T-cell (primary cell): Measurements from ENCODE around the gene PDLIM4. TPM values are rescaled to one million over a fixed set of nuclear protein-coding genes. Genes with fewer than 3 reads are reported as not detected.

Experiments used
- ATAC-seq, 4 experiments: fragments of 200-7000 bp in 3 of 4; fragments of 150-1000 bp in 1 of 4; cut with Tn5 transposase; replicated peaks in 1 of 4; 1 replicate in 3 of 4; 2 replicates in 1 of 4; pipeline ENCODE4 v1.10.0; 2021; ENCODE audit warnings: moderate library complexity in 3 of 4, mild to moderate bottlenecking in 2 of 4, moderate number of reproducible peaks in 1 of 4
- CTCF ChIA-PET, 2 donors: fragments of 300-600 bp; sonication (Branson Sonifier 250); formaldehyde crosslinking; loops; one replicate each; lab custom pipeline; 2022; ENCODE audit warnings: antibody characterized with exemption in 2 of 2; lab: Charles Lee
- POLR2A ChIA-PET, 2 donors: fragments of 300-600 bp; sonication (Branson Sonifier 250); formaldehyde crosslinking; loops; one replicate each; lab custom pipeline; 2022; ENCODE audit warnings: antibody characterized with exemption in 2 of 2; lab: Charles Lee
- DNase-seq, 35 experiments: peaks; one replicate each; pipeline versions ENCODE4 v3.0.0 to v3.0.0-alpha.2; 2013 to 2023
- H3K27ac ChIP-seq: one replicate; pipeline ENCODE4 v1.5.1; 2013; ENCODE audit warnings: low read length
- H3K27me3 ChIP-seq, 2 experiments: replicated peaks in 1 of 2; 1 replicate in 1 of 2; 2 replicates in 1 of 2; pipeline versions ENCODE4 v1.6.1 to v1.7.0; 2013; ENCODE audit warnings: low read length in 1 of 2, mixed read lengths in 1 of 2; ENCODE audit not compliant: control insufficient read depth in 2 of 2, insufficient read depth in 2 of 2; ENCODE audit errors: extremely low read depth in 1 of 2
- H3K36me3 ChIP-seq, 2 donors: 1 replicate in 1 of 2; 2 replicates in 1 of 2; pipeline versions ENCODE4 v1.6.1 to v1.7.0; 2013; ENCODE audit warnings: low read length in 1 of 2; ENCODE audit not compliant: control insufficient read depth in 2 of 2, insufficient read depth in 1 of 2; ENCODE audit errors: extremely low read depth in 1 of 2
- H3K4me1 ChIP-seq, 2 experiments: 1 replicate in 1 of 2; 2 replicates in 1 of 2; pipeline versions ENCODE4 v1.6.1 to v1.7.0; 2013; ENCODE audit warnings: low read length in 2 of 2, mixed read lengths in 1 of 2; ENCODE audit not compliant: insufficient read depth in 2 of 2, control insufficient read depth in 1 of 2; ENCODE audit errors: extremely low read depth in 1 of 2
- H3K4me3 ChIP-seq, 2 donors: 1 replicate in 1 of 2; 2 replicates in 1 of 2; pipeline versions ENCODE4 v1.5.1 to v1.7.0; 2013; ENCODE audit warnings: mild to moderate bottlenecking in 2 of 2, low read length in 1 of 2, moderate library complexity in 1 of 2; ENCODE audit not compliant: control insufficient read depth in 1 of 2; ENCODE audit errors: extremely low read depth in 1 of 2
- H3K9me3 ChIP-seq: 2 replicates; pipeline ENCODE4 v1.7.0; 2013
- H3K27ac Mint-ChIP-seq, 2 donors: one replicate each; pipeline ENCODE4 v1.8.0; 2020 to 2021; ENCODE audit warnings: mild to moderate bottlenecking in 2 of 2, mixed read lengths in 2 of 2
- H3K27me3 Mint-ChIP-seq, 2 donors: one replicate each; pipeline ENCODE4 v1.8.0; 2021 to 2022; ENCODE audit warnings: mixed read lengths in 2 of 2
- H3K36me3 Mint-ChIP-seq: one replicate; pipeline ENCODE4 v1.8.0; 2021; ENCODE audit warnings: mixed read lengths
- H3K4me1 Mint-ChIP-seq, 3 donors: one replicate each; pipeline ENCODE4 v1.8.0; 2020 to 2022; ENCODE audit warnings: mixed read lengths in 3 of 3, mild to moderate bottlenecking in 1 of 3
- H3K4me3 Mint-ChIP-seq, 3 donors: one replicate each; pipeline ENCODE4 v1.8.0; 2020 to 2022; ENCODE audit warnings: mild to moderate bottlenecking in 3 of 3, mixed read lengths in 3 of 3, moderate library complexity in 3 of 3
- H3K9me3 Mint-ChIP-seq, 3 donors: one replicate each; pipeline ENCODE4 v1.8.0; 2020 to 2022; ENCODE audit warnings: mixed read lengths in 3 of 3
- WGBS: methylation state at CpG from one replicate; pipeline ENCODE4 v1.1.5; 2013; ENCODE audit warnings: missing lambda C conversion rate; ENCODE audit not compliant: insufficient coverage; 5-methylcytosine and 5-hydroxymethylcytosine counted together
- total RNA-seq, 35 experiments: library from RNA in 6 of 35; stranded (reverse) in 6 of 35; fragments of 120-200 nt in 1 of 35; gene quantifications; one replicate each; pipeline versions ENCODE4 v1.2.1 to v1.2.4 and lab custom pipeline; 2013 to 2026

The PDLIM4 gene
- total RNA-seq, 5 donors from 2014 or later (not counting 1 experiment from before 2014, with no cell fraction given) = not detected

DNA sequence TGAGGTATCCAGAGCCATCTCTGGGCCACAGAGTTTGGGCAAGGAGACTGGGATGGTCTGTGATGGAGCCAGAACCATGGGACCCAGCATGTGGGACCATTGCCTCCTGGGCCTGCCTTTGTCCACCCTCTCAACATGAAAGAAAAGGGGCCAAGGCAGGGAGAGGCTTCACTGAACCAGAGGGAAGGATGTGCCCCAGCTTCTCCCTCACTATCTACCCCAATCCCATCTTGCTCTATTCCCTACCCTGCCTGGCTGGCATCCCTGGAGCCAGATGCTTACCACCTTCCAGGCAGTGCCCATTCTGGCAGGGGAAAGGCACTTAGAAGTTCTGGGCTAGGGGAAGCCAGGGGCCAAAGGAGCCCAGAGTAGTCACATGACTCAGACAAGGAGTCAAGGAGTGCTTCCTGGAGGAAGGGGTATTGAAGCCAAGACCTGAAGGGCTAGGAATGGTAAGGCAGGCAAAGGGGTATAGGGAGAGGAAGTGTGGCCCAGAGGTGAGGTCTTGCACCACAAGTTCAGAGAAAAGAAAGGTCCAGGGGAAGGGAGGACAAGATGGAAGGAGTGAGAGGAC is 9.8 kb downstream of the PDLIM4 start:
- H3K9me3 ChIP-seq = no peaks in the 10 kb centered on the region
- H3K27ac ChIP-seq = no peak overlapping the region
- peaks cover 0 to 6% (median 2%) of the 10 kb centered on the region in 3 donors for H3K4me1 Mint-ChIP-seq
- no peak overlapping the region for H3K4me3 Mint-ChIP-seq
- H3K27ac Mint-ChIP-seq = no peak overlapping the region
- H3K4me3 ChIP-seq = no peak overlapping the region
- H3K27me3 ChIP-seq = peaks cover 0 to 15% of the 10 kb centered on the region in 2 experiments
- no peaks in the 10 kb centered on the region for H3K36me3 ChIP-seq
- DNase-seq = no peak
- peaks cover 2% of the 10 kb centered on the region in 2 donors for H3K27me3 Mint-ChIP-seq
- H3K4me1 ChIP-seq = peaks cover 0 to 14% of the 10 kb centered on the region in 2 experiments
- no peak for ATAC-seq
- H3K36me3 Mint-ChIP-seq = no peaks in the 10 kb centered on the region
- POLR2A ChIA-PET = no interaction called here
- no peaks in the 10 kb centered on the region for H3K9me3 Mint-ChIP-seq
- CTCF ChIA-PET = no interaction called here

DNA sequence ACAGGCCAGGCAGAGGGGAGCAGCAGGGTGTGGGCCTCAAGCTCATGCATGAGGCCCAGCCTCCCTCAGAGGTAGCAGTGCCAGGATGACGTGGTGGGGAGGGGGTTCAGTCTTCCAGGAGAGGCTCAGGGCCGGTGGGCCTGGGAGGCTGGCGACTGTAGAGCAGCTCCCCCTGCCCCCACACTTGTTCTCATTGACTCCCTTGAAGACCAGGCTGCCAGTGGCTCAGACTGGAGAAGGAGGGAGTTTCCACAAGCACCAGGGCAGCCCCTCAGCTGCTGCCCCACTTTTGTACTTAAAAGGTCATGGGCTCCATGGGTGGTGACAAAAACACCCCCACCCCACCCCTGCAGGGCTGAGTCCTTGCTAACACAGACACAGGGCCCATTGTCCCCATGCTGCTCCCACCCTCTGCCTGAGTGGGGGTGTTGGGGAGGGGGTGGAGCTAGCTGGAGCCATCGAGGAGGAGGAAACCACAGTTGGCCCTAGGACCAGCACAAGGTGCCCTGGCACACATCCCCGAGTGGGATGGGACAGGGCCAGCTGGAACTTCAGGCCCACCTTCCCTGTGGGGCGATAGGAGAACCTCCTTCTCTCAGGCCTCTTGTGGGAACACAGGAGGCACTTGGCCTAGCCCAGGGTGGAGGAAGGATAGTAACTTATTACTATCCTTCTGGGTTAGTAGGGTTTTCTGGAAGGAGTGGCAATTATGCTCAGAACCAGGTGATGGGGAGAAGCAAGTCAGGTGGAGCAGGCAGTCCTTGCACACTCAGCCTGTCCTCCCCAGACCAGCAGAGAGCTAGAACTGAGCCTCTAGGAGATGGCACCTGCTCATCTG is 10.7 kb downstream of the PDLIM4 start:
- POLR2A ChIA-PET = no interaction called here
- Mint-ChIP-seq H3K9me3 (no peaks in the 10 kb centered on the region), H3K27ac (no peak overlapping the region), H3K4me3 (no peak overlapping the region), H3K4me1 (peaks cover 0 to 13% (median 9%) of the 10 kb centered on the region in 3 donors), H3K27me3 (peaks cover 3 to 9% of the 10 kb centered on the region in 2 donors), H3K36me3 (no peaks in the 10 kb centered on the region)
- DNase-seq (no peak), ATAC-seq (no peak)
- peaks cover 0 to 21% of the 10 kb centered on the region in 2 experiments for H3K4me1 ChIP-seq
- H3K9me3 ChIP-seq = no peaks in the 10 kb centered on the region
- H3K27ac ChIP-seq = no peak overlapping the region
- no peaks in the 10 kb centered on the region for H3K36me3 ChIP-seq
- H3K4me3 ChIP-seq = no peak overlapping the region
- CTCF ChIA-PET = interaction anchor here in 1 of 2 donors (0.6 kb wide), 1 partner anchor 18 kb away, joined by 3 read pairs; no protein-coding TSS in a partner anchor
- 0% methylated on average over 1 of the region's 6 CpGs for WGBS
- peaks cover 0 to 23% of the 10 kb centered on the region in 2 experiments for H3K27me3 ChIP-seq

- 61% methylated on average over 4 of the region's 8 CpGs for WGBS
- H3K27me3 Mint-ChIP-seq = peaks cover 8 to 9% of the 10 kb centered on the region in 2 donors
- no peaks in the 10 kb centered on the region for H3K36me3 Mint-ChIP-seq
- no peak overlapping the region for H3K27ac ChIP-seq
- no peaks in the 10 kb centered on the region for H3K9me3 ChIP-seq
- DNase-seq (no peak), ATAC-seq (no peak)
- peaks cover 0 to 26% of the 10 kb centered on the region in 2 experiments for H3K27me3 ChIP-seq
- H3K27ac Mint-ChIP-seq = no peak overlapping the region
- CTCF ChIA-PET = interaction anchor here in 1 of 2 donors (0.6 kb wide), 1 partner anchor 18 kb away, joined by 3 read pairs; no protein-coding TSS in a partner anchor
- peaks cover 0 to 18% of the 10 kb centered on the region in 2 experiments for H3K4me1 ChIP-seq
- POLR2A ChIA-PET = no interaction called here
- H3K4me3 Mint-ChIP-seq = no peak overlapping the region
- peaks cover 0 to 13% (median 10%) of the 10 kb centered on the region in 3 donors for H3K4me1 Mint-ChIP-seq
- no peak overlapping the region for H3K4me3 ChIP-seq
- no peaks in the 10 kb centered on the region for H3K9me3 Mint-ChIP-seq
- H3K36me3 ChIP-seq = no peaks in the 10 kb centered on the region
These were observed 11.5 kb downstream of the PDLIM4 start for GRCh38 chr5:132268769-132269551.

- H3K27me3 Mint-ChIP-seq = peaks cover 9 to 14% of the 10 kb centered on the region in 2 donors
- H3K27ac Mint-ChIP-seq = no peak overlapping the region
- no peak for ATAC-seq
- no peaks in the 10 kb centered on the region for H3K36me3 Mint-ChIP-seq
- H3K4me1 Mint-ChIP-seq = peaks cover 0 to 13% (median 10%) of the 10 kb centered on the region in 3 donors
- no peaks in the 10 kb centered on the region for H3K9me3 Mint-ChIP-seq
- H3K4me3 ChIP-seq = no peak overlapping the region
- peaks cover 0 to 32% of the 10 kb centered on the region in 2 experiments for H3K27me3 ChIP-seq
- no peak overlapping the region for H3K27ac ChIP-seq
- DNase-seq = no peak
- WGBS = 80% methylated on average over 3 of the region's 3 CpGs
- no peaks in the 10 kb centered on the region for H3K36me3 ChIP-seq
- ChIA-PET CTCF (no interaction called here), POLR2A (no interaction called here)
- peaks cover 0 to 18% of the 10 kb centered on the region in 2 experiments for H3K4me1 ChIP-seq
- no peak overlapping the region for H3K4me3 Mint-ChIP-seq
- no peaks in the 10 kb centered on the region for H3K9me3 ChIP-seq
These were observed 12.3 kb downstream of the PDLIM4 start for GRCh38 chr5:132269635-132270334.

- H3K36me3 Mint-ChIP-seq = no peaks in the 10 kb centered on the region
- H3K4me3 Mint-ChIP-seq = peak overlapping the region in 1 of 3 donors; percentile 64
- Histone ChIP-seq H3K27ac (no peak overlapping the region), H3K9me3 (no peaks in the 10 kb centered on the region), H3K4me1 (peaks cover 0 to 18% of the 10 kb centered on the region in 2 experiments), H3K4me3 (no peak overlapping the region), H3K36me3 (no peaks in the 10 kb centered on the region), H3K27me3 (peaks cover 0 to 33% of the 10 kb centered on the region in 2 experiments)
- WGBS = 80% methylated on average over 1 of the region's 1 CpG
- ChIA-PET POLR2A (no interaction called here), CTCF (no interaction called here)
- ATAC-seq (no peak), DNase-seq (no peak)
- H3K9me3 Mint-ChIP-seq = no peaks in the 10 kb centered on the region
- H3K27me3 Mint-ChIP-seq = peaks cover 9 to 15% of the 10 kb centered on the region in 2 donors
- H3K27ac Mint-ChIP-seq = no peak overlapping the region
- H3K4me1 Mint-ChIP-seq = peaks cover 0 to 13% (median 10%) of the 10 kb centered on the region in 3 donors
These were observed 12.8 kb downstream of the PDLIM4 start for GRCh38 chr5:132270335-132270665.

GRCh38 chr5:132270706-132271105 is 13.2 kb downstream of the PDLIM4 start:
- Mint-ChIP-seq H3K36me3 (no peaks in the 10 kb centered on the region), H3K27ac (no peak overlapping the region), H3K27me3 (peaks cover 9 to 16% of the 10 kb centered on the region in 2 donors), H3K4me3 (peak overlapping the region in 1 of 3 donors; percentile 64), H3K9me3 (no peaks in the 10 kb centered on the region), H3K4me1 (peaks cover 0 to 13% (median 10%) of the 10 kb centered on the region in 3 donors)
- Histone ChIP-seq H3K27me3 (peaks cover 0 to 33% of the 10 kb centered on the region in 2 experiments), H3K9me3 (no peaks in the 10 kb centered on the region), H3K4me1 (peaks cover 0 to 18% of the 10 kb centered on the region in 2 experiments), H3K4me3 (no peak overlapping the region), H3K27ac (no peak overlapping the region), H3K36me3 (no peaks in the 10 kb centered on the region)
- CTCF ChIA-PET = no interaction called here
- peak in 1 of 35 experiments; percentile 14 for DNase-seq
- POLR2A ChIA-PET = no interaction called here
- no peak for ATAC-seq
- 87% methylated on average over 4 of the region's 6 CpGs for WGBS
